NCI-H2029 (cell line): ENCODE measurements around the gene HMGN4.
"Not testable (repeated sequence)": the region's sequence is repeated elsewhere in the genome, so short reads cannot be mapped to it uniquely, and the experiment has no call there.

ENCODE experiments used
- DNase-seq: peaks from one replicate; lab custom pipeline; 2025; lab: John Stamatoyannopoulos, UW

The HMGN4 gene

DNA sequence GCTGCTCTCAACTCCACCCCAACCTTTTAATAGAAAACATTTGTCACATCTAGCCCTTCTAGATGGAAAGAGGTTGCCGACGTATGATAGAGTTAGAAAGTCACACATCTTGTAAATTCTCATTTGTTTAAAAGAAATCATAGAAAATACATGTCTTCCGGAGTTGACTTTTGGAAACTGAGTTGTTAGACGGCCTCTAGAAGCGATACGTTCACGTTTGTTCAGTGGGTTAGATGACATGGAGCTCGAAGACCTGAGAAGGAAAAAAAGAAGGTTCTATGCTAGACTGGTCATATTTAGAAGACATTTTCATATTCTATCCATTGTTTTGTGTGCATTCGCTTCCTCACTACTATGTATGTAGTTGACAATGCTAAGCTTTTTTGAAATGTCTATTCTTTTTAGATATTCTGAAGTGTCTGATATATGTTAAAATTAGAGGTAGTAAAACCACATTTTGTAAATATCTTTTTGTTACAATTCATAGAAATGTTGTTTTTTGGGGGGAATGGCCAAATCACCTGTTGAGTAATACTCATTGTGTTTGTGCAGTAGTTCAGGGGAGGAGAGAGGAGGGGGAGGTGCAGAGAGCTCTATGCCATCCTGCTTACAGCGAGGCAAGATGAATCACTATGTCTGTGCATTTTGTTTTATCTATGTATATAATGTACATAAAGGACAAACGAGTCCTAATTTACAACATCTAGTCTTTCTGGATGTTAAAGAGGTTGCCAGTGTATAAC, 15.5 kb upstream of the HMGN4 start:
- DNase-seq = not testable (repeated sequence)

DNA sequence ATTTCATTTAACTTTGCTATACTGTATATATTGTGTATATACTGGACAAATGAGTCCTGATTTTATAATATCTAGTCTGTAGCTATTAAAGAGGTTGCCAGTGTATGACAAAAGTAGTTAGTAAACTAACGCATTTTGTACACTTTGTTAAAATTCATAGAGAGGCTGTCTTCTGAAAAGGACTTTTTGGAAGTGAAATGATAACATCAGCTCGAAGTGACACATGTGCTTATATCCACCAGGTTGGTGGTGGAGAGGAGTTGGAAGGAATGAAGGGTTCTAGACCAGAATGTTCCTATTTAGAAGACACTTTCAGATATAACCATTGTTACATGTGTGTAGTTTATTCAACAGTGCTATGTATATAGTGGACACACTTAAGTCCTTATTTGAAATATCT, 13.9 kb upstream of the HMGN4 start:
- not testable (repeated sequence) for DNase-seq

DNA sequence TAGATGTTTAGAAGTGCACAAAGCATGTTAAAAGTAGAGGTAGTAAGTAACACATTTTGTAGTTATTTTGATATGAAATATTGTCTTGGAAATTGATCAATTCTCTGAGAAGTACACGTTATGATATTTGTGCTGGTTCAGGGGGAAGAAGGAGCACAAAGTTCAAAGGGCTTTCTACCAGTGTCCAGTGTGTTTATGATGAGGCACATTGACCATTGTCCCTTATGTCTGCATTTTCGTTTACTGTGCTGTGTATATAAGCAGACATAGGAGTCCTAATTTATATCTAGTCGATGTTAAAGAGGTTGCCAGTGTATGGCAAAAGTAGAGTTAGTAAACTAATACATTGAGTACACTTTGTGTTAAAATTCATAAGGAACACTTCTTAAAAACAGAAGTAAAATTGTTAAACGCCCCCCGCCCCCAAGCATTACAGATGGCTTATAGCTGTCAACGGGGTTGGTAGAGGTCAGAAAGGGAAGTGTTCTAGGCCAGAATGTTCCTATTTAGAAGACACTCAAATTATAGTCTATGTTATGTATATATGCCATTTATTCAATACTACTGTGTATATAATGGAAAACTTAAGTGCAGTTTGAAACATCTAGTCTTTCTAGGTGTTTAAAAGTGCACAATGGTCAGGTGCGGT, 13.3 kb upstream of the HMGN4 start:
- DNase-seq = no peak

DNA sequence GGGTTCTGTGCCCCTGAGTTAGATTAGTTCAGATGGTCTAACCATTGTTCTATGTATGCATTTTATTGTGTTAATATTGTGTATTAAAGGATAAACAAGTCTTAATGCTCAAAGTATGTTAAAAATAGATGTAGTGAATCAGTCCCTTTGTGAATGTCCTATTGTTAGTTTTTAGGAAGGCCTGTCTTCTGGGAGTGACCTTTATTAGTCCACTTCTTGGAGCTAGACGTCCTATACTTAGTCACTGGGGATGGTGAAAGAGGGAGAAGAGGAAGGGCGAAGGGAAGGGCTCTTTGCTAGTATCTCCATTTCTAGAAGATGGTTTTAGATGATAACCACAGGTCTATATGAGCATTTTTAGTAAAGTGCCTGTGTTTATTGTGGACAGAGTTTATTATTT, 12.3 kb upstream of the HMGN4 start:
- DNase-seq = no peak

DNA sequence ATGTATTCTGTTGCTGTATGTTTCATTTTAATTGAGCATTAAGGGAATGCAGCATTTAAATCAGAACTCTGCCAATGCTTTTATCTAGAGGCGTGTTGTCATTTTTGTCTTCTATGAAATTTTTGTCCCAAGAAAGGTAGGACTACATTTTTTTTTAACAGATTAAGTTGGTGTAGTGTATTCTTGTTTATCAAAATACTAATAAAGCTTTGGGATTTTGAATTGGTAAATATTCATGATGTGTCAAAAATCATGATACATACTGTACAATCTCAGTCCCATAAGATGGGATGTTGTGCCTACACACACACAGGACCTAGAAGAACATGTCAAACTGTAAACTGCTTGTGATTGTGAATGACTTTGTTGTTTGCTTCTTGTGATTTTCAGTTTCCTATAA, 11.2 kb upstream of the HMGN4 start:
- no peak for DNase-seq

DNA sequence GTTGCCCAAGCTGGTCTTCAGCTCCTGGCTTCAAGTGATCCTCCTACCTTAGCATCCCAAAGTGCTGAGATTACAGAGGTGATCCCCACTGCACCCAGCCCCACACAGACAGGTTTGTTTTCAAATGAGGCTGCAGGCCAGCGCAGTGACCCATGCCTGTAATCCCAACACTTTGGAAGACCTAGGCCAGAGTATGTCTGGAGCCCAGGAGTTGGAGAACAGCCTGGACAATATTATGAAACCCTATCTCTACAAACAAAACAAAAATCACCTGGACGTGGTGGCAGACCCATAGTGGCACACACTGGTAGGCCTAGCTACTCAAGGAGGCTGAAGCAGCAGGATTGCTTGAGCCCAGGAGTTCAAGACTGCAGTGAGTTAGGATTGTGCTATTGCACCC, 8.0 kb upstream of the HMGN4 start:
- DNase-seq = no peak

DNA sequence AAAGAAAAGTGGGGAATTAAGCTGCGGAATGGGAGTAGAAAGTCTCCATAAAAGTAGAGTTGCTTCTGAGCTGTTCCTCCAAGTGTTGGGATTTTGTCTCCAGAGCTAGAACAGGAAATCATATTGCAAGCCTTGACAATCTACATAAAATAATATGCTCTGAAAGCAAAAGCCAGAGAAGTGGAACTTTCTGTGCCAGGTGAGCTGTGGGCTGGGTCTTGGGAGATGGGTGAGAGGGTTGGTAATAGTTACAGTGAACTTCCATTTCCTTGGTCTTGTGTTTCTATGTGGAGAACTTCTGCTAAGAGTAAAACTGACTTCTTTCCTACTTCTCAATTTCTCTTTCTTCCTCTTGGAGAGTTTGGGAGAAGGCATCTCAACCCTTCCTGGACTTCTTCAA, 6.3 kb upstream of the HMGN4 start:
- DNase-seq = no peak

DNA sequence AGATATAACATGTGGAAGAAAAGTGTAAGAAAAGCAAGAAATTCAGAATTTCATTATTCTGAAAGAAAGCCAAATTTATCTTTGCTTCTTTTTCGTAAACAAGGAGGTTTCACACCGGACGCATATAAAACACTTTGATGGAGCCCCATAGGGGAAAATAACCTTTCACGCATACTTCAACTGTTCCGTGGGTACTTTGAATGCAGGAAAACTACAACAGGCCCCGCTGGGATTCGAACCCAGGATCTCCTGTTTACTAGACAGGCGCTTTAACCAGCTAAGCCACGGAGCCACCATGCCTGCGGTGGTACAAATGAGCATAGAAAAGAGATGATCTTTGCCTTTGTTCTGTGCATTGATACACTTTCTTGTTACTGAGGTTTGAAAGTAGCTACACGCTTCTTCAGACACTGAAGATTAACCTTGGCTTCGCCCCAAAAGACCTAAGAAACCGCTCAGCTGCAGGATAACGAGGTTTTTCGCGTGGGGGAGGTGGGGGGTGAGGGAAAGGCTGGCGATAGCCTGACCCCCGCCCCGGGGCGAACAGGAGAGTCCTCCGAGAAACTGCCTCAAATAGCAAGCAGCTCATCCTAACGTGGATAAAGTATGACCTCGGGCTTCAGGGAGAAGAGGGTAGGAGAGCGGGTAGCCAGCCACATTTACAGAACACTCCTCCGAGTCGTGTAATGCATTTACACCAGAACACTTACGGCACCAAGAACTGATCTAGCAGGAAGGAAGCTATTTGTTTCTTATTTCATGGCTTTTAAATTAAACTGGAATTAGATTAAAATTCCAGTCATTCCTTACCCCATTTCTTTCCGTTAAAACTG, 5.3 kb upstream of the HMGN4 start:
- peak; percentile 86 for DNase-seq

DNA sequence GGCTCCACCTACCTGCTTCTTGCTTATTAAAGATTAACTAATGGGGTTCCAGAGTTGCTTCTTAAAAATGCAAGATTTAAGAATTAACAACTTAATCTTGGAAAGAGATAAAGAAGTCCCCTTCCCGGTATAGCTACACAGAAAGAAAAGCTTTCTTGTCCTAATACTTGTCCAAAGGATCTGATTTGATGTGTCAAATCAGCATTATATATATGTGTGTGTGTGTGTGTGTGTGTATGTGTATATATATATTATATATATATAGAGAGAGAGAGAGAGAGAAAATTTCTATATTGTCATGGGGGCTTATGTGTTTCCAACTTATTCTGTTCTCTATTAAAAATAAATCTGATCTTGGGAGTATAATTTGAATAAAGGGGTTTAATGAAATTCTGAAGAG, 4.6 kb upstream of the HMGN4 start:
- DNase-seq = no peak

DNA sequence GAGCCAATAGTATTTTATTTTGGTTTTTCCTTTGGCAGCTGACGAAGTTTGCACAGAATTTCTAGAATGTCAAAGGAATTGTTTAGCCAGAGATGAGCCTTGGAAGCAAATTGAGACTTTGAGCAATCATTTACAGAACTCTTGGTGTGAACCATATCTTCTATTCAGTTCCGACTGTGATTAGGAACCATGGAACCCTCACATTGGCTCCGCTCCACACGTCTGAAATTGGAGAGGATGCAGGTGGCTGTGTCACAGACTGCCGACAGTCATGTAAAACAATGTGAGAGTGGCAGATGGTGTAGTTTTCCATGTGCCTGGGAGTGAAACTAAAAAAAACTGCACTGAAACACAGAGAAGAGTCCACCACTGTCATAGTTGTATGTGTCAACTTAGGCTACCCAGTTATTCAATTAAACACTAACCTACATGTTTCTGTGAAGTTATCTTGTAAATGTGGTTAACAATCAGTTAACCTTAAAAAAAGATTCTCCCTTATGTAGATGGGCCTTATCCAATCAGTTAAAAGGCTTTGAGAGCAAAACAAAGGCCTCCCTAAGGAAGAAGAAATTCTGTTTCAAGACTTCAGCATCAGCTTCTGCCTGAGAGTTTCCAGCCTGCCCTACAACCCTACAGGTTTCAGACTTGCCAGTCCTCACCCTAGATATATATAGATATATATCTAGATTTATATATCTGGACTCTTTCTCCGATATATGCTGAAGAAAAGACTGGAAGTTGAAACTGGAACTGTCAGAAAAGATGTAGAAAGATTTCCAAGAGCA, 3.3 kb upstream of the HMGN4 start:
- DNase-seq = peak; percentile 58

DNA sequence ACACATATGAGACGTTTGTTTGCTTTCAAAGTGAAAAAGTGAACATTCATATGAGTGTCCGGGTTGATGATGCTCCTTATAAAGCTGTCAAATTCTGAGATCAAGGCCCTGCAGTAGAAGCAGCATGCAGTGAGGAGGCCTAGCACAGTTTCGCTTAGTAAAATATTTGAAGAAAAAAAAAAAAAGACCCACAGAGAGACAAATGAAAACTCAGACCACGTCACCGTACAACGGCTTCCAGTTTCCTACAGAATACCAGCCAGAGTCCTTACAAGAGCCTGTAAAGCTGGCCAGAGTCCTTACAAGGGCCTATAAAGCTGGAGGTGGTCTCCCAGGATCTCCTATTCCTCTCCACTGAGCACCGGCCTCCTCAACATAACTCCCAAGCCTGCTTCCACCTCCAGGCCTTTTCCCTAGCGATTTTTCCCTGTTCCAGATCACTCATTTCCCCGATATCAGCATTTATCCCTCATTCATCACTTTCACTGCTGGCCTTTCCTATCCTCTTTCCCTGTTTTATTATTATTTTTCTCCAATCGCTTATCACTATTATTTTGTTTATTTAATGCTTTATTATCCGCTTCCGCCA, 1.5 kb upstream of the HMGN4 start:
- DNase-seq = no peak

DNA sequence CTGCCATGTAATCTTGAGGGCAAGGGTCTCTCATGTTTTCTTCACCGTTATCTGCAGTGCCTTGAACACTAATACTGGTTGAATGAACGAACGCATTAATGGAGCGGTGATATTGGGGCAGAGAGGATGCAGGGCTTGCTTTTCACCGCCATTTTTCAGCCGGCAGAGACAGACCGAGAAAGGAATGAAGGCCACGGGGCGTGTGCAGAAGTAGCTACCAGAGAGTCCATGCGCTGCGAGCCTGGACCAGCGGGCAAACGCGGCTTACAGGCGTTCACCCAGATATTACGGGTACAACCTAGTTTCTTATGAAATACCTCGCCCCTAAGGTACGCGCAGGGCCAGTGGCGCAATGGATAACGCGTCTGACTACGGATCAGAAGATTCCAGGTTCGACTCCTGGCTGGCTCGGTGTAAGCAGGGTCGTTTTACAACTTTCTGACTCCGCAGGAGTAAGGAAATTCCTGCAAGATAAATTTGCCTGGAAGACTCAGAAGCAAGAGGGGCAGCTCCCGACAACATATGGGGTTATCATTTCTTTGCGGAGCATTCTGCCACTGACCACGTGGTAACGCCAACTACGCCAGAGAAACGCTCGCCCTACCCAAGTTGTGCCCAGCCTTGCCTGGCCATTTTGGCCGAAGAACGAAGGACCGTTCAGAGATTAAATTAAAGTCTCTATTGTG, 863 bp upstream of the HMGN4 start:
- peak; percentile 92 for DNase-seq

DNA sequence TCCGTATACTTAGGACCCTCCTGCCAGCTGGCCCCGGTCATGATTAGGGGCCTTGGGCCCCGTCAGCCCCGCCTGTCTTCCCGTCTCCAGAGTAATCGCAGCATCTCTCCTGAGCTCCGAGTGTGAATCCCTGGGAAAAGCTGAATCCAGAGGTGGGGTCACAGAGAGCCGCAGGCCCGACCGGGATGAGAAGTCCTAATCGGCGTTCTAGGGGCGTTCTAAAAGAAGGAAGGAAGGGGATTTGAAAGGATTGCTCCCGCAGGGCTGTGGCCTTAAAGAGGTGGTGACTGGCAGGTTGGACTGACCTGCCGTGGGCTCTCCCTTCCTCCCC, 371 bp downstream of the HMGN4 start:
- DNase-seq = no peak

DNA sequence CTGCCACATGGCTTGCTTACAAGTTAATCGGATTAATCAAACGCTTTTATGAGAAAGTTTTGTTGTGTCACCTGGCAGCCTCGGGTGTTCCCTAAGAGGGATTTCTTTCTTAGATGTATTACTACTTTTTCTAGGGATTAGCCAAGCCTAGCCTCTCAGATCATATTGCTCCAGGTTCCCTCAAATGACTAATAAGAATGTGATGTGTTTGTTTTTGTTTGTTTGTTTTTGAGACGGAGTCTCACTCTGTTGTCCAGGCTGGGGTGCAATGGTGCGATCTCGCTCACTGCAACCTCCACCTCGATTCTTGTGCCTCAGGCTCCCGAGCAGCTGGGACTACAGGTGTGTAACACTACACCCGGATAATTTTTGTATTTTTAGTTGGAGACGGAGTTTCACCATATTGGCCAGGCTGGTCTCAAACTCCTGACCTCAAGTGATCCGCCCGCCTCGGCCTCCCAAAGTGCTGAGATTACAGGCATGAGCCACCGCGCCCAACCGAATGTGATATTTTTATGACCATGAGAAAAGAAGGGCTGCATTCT, 977 bp downstream of the HMGN4 start:
- no peak for DNase-seq

DNA sequence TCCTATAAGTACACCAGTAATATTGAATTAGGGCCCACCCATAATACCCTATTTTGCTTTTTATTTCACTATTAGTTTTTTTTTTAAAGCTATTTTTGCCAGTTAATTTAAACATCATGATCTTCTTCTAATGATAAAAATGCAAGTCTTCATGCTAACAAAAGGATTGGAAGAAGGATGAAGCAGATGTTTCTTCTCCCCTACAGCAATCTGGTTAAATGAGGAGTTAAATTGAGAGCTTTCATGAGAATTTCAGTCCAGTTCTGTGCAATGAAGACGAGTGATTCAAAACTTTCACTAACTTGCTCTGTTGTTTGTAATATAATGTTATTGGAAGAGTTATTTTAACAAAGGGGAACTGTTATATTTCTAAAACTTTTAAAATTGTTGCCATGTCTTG, 3.4 kb downstream of the HMGN4 start:
- DNase-seq = no peak

DNA sequence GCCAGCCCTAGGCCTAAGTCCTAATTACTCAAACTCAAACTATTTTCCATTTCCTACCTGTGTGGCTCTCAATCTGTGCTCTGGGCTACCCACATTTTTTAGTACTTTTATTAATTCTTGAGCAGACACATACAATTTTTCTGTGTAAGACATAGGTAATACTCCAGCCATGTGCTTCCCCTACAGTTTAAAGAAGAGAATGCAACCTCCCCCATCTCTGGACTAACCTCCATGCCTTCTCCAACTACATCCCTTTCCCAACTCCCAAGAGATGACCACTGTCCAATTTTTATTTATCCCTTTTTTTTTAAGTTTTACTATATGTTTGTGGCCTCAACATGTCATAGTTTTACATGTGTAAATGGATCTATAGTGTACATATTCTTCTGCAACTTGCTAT, 5.8 kb downstream of the HMGN4 start:
- no peak for DNase-seq

DNA sequence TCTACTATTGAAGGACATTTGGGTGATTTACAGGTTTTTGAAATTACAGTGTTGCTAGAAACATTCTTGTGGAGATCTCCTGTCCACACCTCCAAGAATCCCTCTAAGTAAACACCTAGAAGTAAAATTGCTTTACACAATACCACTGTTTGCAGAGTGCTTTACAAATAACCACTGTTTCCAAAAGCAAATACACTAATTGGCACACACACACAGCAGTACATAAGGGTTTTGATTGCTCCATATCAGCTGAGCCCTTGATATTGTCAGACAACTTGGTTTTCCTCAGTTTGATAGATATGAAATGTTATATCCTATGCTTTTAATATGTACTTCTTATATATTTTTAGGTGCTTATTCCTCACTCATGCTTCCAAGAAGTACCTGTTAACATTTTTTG, 6.3 kb downstream of the HMGN4 start:
- DNase-seq = peak; percentile 76

DNA sequence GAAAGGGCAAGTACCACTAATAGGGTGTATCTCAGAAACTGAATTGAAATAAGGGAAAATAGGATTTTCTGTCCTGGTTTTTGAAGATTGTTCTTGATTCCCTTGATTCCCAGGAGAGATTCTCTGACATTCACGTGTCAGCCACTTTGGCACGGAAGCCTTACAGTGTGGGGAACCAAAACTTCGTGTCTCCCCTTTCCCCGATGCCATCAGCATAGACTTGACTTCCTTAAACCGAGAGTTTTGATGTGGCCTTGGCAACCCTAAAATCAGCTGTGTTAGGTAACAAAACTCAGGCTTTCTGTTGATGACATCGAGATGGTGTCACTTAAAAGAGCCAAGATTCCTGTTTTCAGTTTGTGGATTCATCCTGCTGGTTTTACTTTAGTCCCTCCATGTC, 7.5 kb downstream of the HMGN4 start:
- no peak for DNase-seq

DNA sequence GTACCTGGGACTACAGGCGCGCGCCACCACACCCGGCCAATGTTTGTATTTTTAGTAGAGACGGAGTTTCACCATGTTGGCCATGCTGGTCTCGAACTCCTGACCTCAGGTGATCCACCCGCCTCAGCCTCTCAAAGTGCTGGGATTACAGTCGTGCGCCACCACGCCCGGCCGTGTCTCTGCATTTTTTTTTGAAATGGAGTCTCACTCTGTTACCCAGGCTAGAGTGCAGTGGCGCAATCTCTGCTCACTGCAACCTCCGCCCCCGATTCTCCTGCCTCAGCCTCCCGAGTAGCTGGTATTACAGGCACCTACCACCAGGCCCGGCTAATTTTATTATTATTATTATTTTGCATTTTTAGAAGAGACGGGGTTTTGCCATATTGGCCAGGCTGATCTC, 9.2 kb downstream of the HMGN4 start:
- not testable (repeated sequence) for DNase-seq

DNA sequence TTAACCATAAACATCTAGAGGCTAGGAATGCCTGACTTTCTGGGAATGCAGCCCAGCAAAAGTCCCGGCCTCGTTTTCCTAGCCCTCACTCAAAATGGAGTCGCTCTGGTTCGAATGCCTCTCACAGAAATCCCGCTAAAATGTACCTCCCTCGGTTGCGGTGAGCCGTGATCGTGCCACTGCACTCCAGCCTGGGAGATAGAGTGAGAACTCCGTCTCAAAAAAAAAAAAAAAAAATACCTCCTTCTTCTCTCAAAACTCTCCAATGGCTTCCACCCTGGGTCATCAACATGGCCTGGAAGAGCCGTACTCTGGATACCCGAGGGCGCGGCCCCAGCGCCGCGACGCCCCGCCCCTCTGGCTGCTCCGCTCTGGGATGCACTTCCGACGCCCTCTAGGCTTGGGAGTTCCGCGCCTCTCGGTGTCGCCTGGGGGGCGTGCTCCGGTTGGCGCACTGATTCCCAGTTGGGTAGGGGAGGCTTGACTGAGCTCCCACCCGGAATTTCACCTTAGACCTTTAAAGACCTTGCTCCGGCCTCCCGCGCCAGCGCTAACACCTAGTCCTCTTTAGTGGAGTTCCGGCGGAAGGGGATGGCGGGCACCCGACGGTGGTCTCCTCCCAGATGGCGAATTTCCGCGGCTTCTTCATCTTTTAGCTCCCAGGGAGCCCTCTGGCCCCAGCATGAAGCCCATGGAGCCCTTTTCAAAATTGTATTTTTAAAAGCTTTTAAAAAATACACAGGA, 12.3 kb downstream of the HMGN4 start:
- DNase-seq = peak; percentile 70
